Coronary artery (tissue), 2 donors: ENCODE results near the gene ESPNL.

ENCODE experiments used
- DNase-seq: peaks from one replicate; pipeline ENCODE4 v3.0.0-alpha.2; 2017; ENCODE audit warnings: low spot score
- H3K27ac ChIP-seq, 2 donors: fragments of 200-600 bp; sonication (generic); one replicate each; pipeline ENCODE4 v1.5.1; 2016 to 2019
- H3K4me3 ChIP-seq: fragments of 200-600 bp; sonication (generic); 2 replicates; pipeline ENCODE4 v1.5.1; 2016; ENCODE audit warnings: mild to moderate bottlenecking, moderate library complexity
- CTCF ChIP-seq: fragments of 200-600 bp; sonication (generic); IDR thresholded peaks from one replicate; pipeline ENCODE4 v1.5.1; 2019; ENCODE audit warnings: antibody characterized with exemption

The ESPNL gene

GRCh38 chr2:238149841-238150572 lies 49.9 kb downstream of the ESPNL start:
- no peak for TF ChIP-seq CTCF
- Histone ChIP-seq H3K27ac (no peak overlapping the region), H3K4me3 (no peak overlapping the region)
- no peak for DNase-seq

- no peak for DNase-seq
Measured at GRCh38 chr2:238150686-238151085, 50.5 kb downstream of the ESPNL start.

GRCh38 chr2:238151205-238151604 lies 51.1 kb downstream of the ESPNL start:
- no peak for DNase-seq
- no peak overlapping the region for H3K27ac ChIP-seq
- H3K4me3 ChIP-seq = no peak overlapping the region
- no peak for TF ChIP-seq CTCF

More at GRCh38 chr2:238150686-238151085, 50.5 kb downstream of the ESPNL start:
- no peak for TF ChIP-seq CTCF
- no peak overlapping the region for H3K27ac ChIP-seq
- no peak overlapping the region for H3K4me3 ChIP-seq

GRCh38 chr2:238151628-238152235 lies 51.6 kb downstream of the ESPNL start:
- no peak for TF ChIP-seq CTCF
- no peak overlapping the region for H3K27ac ChIP-seq
- H3K4me3 ChIP-seq = no peak overlapping the region
- no peak for DNase-seq

- no peak overlapping the region for H3K4me3 ChIP-seq
- H3K27ac ChIP-seq = no peak overlapping the region
- TF ChIP-seq CTCF = no peak
- no peak for DNase-seq
Measured at GRCh38 chr2:238152771-238153688, 52.9 kb downstream of the ESPNL start.

- DNase-seq = no peak
- Histone ChIP-seq H3K27ac (no peak overlapping the region), H3K4me3 (no peak overlapping the region)
- no peak for TF ChIP-seq CTCF
Measured at GRCh38 chr2:238154570-238154969, 54.4 kb downstream of the ESPNL start.
